ENCODE data around the gene STXBP2.

GRCh38 chr19:7619671-7620441 is 17.1 kb upstream of the STXBP2 start:
- TF ChIP-seq KLF16 (tag by site-specific recombination; IDR thresholded peaks at IDR 0.05) (no peak), ZNF248 (tag by site-specific recombination; IDR thresholded peaks at IDR 0.05) (no peak), ZNF324 (tag by site-specific recombination; IDR thresholded peaks at IDR 0.05) (no peak), ZNF747 (tag by site-specific recombination; IDR thresholded peaks at IDR 0.05) (no peak), ZNF645 (tag by site-specific recombination; IDR thresholded peaks at IDR 0.05) (no peak), CTCF (tag by site-specific recombination; IDR thresholded peaks at IDR 0.05) (no peak), ZNF266 (tag by site-specific recombination; IDR thresholded peaks at IDR 0.05; ENCODE audit: low read depth) (no peak), PATZ1 (tag by site-specific recombination; IDR thresholded peaks at IDR 0.05) (no peak), SALL2 (tag by site-specific recombination; IDR thresholded peaks at IDR 0.05; ENCODE audit: borderline replicate concordance) (no peak), ZBTB21 (tag by site-specific recombination; IDR thresholded peaks at IDR 0.05) (no peak), REST (tag by site-specific recombination; IDR thresholded peaks at IDR 0.05) (no peak), ZNF707 (tag by site-specific recombination; IDR thresholded peaks at IDR 0.05) (no peak), ZNF394 (tag by site-specific recombination; IDR thresholded peaks at IDR 0.05; ENCODE audit: borderline replicate concordance) (no peak), YY1 (tag by site-specific recombination; IDR thresholded peaks at IDR 0.05) (no peak)
